Daoy (cell line): Measurements from ENCODE around the gene C1orf226. TPM values are rescaled to one million over a fixed set of nuclear protein-coding genes. Genes with fewer than 3 reads are reported as not detected.
"Not testable (repeated sequence)": the region's sequence is repeated elsewhere in the genome, so short reads cannot be mapped to it uniquely, and the experiment has no call there.

Source experiments
- DNase-seq: peaks from one replicate; pipeline ENCODE4 v3.0.0-alpha.2; 2015; ENCODE audit warnings: low read depth
- total RNA-seq: library from RNA; depleted of rRNA; stranded (reverse); fragments of >200 nt; shearing (Covaris generic); gene quantifications from 2 replicates; pipeline ENCODE4 v1.2.3, GENCODE V29; 2014; rRNA removed

The C1orf226 gene
- total RNA-seq, 1 experiment from 2014 or later = 2.5 TPM

DNA sequence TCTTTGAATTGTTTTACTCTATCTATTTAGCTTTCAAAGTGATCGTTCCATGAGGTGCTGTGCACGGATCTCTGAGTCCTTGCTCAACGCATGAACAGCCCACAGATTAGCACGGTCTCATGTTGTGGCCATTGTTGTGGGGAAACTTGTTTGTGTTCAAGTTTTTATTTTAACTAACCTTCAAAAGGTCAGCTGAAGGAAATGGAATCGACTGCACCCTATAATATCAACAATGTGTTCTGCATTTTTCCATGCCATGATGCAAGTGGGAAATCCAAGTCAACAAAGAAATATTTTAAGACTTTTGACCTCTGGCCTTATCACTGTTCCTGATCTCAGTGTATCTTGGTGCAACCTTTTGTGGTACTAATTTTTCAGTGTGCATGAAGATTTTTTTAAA lies 24.3 kb downstream of the C1orf226 start:
- DNase-seq = no peak

DNA sequence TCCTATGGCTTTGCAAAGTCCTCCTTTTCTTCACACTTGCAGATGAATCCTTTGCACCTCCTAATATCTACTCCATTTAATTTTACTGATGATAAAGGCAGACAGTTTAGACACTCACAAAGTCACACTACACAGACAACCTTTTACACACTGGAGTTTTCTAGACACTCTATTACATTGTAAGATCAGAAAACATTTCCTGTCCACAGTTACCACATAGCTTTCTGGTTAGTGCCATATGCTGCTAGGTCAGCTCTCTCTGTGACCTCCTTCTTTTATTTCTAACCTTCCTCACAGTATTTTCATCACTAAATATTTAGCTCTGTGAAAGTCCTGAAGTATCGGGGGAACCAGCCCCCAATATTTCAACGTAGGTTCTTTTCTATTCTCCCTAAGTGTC lies 25.3 kb downstream of the C1orf226 start:
- no peak for DNase-seq

DNA sequence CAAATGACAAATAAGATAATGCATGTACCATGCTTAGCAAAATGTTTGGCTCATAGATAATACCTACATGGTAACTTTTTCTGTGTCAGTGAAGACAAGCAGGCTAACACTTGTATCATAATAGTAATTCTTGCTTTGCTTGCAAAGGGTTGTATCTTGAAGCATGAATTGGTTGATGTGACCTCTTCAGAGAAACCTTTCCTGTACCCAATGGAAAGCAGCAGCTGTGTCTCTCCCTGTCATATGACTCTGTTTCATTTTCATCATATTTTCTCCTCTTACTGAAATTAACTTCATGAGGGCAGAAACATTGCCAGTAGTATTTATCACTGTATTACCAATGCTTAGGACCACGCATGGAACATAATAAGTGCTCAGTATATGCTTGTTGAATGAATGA lies 26.0 kb downstream of the C1orf226 start:
- DNase-seq = no peak

DNA sequence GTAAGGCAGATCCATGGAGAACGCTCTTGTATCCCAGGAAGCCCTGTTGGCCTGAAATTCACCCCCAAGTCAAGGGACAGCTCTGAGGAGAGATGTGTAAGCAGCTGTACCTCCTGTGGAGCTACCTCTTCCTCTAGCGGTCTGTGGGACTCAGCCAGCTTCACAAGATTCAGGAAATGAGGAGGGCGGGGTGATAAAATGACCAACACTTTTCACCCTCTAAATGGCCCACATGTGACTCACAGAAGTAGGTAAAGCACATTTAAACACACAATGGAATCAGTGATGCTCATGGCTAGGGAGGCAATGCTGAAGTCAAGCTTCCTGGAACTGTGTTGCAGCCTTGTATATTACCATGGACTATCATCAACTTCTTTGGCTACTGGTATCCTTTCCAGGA lies 30.5 kb downstream of the C1orf226 start, which contains the start of gene SH2D1B:
SH2D1B (minus strand) TSS at position 135 of the 400 bp plus-strand sequence; CDS start at position 15, 120 bp downstream.
- peak; percentile 85 for DNase-seq

DNA sequence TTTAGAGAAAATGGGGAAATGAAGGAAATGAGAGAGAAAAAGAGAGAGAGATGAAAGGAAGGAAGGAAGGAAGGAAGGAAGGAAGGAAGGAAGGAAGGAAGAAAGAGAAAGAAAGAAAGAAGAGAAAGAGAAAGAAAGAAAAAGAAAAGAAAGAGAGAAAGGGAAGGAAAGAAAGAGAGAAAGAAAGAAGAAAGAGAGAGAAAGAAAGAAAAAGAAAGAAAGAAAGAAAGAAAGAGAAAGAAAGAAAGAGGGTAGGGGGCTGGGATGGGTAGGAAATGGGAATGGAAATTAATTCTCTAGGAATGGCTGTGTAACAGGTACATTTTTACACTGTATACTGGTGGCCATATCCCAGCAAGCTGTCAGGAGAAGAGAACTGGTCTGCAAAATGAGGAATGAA lies 34.7 kb downstream of the C1orf226 start:
- DNase-seq = no peak

DNA sequence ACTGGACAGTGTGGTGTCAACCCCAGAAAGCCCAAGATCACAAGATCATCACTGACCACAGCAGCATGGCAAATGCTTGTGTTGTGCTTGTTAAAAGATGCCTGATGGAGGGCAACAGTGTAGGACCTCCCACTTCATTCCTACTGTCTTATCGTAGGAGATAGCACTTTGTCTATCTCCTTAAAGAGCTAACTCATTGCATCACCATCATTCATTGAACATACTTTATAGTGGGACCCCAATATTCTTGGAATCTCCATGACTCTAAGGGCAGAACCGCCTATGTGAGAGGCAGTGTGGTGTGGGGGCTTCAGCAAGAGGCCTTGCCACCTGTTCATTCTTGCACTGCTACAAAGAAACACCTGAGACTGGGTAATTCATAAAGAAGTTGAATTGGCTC lies 35.4 kb downstream of the C1orf226 start:
- DNase-seq = no peak

DNA sequence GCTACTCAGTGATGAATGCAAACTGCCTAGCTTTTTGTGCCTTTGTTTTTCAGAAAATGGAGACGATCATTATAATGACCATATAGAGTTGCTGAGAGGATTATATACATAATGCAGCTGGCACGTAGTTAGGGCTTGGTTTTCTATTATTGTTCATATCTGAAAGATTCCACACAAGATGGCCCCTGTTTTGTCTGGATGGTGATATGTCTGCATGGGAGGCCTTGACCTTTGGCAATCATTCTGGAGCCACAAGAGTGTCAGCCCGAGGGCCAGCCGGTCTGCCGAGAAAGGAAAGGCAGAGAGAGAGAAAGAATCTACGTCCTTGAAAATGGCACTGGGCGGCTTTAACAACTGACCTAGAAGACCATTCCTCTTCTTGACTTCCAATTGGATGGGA lies 36.1 kb downstream of the C1orf226 start:
- no peak for DNase-seq

DNA sequence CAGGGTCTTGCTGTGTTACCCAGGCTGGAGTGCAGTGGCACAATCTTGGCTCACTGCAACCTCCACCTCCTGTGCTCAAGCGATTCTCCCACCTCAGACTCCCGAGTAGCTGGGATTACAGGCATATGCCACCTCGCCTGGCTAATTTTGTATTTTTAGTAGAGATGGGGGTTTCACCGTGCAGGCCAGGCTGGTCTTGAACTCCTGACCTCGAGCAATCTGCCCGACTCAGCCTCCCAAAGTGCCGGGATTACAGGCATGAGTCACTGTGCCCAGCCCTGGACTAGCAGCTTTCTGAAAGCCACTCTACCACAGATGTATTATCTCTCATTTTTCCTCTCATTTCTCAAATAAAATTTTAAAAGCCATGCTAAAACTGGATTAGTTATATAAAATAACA lies 37.1 kb downstream of the C1orf226 start:
- DNase-seq = peak; percentile 11

DNA sequence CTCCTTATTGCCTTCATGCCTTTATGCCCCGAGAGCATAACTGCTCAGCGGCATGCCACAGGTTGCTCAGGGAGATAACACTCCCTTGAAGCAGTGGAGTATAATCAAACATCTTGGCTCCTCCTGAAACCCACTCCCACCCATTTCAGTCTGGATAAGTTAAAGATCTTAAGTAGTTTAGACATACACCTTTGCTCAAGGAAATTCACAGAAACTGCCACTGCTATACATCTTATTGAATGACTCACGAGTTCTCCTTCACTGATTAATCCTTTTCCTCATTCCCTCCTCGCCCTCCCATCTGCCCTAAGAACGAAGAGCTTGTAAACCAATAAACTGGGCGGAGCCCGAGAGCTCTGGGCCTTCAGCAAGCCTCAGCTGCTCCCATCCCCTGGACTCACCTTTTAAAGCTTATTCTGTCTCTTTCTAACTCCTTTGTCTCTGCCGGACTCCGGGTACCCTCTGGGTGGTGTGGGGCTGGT lies 38.0 kb downstream of the C1orf226 start:
- DNase-seq = not testable (repeated sequence)

DNA sequence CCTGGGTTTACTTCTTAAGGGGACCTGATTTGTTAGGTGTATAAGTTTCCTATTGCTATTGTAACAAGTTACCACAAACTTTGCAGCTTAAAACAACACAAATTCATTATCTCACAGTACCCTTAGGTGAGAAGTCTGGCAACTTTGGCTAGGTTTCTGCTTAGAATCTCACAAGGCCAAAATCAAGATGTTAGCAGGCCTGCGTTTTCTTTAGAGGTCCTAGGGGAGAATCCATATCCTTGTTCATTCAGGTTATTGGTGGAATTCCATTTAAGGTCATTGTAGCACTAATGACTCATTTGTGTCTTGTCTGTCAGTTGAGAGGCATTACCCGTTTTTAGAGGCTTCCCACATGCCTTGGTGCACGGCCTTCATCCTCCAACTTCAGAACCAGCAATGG lies 38.6 kb downstream of the C1orf226 start:
- no peak for DNase-seq

DNA sequence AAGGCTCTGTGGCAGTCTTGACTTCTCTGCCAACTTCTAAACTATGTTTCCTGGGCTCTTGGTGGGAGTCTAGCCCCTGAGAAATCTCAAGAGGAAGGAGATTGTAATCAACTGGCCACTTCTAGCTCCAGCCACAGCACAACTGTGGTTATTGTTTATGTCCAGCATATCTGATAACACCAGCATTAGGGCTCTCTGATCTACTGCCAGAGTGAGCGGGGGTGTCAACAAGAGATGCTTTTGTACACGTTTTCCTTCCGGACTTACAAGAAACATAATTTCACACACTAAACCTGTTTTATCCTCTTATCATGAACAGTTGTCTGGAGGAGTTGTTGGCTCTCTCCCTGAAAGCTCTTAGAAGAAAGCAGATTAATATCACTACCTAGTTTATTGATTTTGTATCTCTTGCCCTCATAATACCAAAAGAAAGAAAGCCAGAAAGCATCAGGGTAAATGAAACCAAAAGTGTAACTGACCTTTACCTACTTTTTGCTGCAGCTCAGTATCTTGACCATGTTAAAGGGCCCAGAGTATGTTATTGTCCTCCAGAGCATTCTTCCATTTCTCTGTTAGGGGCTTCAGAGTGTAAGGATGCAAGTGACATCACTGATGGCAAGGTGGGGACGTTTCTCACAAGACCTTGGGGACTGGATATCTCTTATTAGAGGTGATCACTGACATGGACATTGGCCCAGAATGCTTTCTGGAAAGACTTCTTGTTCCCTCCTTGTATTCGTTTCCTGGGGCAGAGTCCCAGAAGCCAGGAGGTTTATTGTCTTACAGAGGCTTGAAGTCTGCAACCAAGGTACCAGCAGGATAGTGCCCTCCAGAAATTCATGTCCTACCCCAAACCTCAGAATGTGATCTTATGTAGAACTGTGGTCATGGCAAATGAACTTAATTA lies 40.0 kb downstream of the C1orf226 start:
- DNase-seq = no peak

DNA sequence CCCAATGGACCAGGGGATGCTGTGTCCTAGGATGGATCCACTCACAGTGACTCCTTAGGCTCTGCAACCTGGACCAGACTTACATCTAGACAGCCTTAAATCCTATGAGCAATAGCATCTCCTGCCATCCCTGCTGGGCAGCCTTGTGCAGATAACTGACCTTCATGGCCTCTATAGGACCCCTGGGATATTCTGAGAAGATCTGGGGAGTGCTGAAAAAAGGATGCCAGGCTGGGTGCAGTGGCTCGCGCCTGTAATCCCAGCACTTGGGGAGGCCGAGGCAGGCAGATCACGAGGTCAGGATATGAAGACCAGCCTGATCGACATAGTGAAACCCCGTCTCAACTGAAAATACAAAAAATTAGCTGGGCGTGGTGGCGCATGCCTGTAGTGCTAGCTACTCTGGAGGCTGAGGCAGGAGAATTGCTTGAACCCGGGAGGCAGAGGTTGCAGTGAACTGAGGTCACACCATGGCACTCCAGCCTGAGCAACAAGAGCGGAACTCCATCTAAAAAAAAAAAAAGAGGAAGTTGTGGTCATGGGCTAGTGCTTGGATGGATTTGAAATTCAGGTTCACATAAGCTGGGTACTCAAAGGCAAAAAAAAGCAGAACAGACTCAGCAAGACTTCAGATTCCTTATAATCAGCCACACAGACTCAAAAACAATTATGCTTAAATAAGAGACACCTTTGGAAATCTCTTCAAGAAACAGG lies 41.3 kb downstream of the C1orf226 start:
- no peak for DNase-seq

DNA sequence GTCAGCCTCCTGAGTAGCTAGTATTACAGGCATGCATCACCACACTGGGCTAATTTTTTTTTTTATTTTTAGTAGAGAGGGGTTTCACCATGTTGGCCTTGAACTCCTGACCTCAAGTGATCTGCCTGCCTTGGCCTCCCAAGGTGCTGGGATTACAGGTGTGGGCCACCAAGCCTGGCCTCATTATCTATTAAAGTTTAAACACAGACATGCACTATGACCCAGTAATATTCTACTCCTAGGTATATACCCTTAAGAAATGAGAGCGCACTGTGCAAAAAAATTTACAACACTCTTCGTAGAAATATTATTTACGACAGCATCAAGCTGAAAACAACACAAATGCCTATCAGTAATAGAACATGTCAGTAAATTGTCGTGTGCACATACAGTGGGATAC lies 49.1 kb downstream of the C1orf226 start:
- no peak for DNase-seq

DNA sequence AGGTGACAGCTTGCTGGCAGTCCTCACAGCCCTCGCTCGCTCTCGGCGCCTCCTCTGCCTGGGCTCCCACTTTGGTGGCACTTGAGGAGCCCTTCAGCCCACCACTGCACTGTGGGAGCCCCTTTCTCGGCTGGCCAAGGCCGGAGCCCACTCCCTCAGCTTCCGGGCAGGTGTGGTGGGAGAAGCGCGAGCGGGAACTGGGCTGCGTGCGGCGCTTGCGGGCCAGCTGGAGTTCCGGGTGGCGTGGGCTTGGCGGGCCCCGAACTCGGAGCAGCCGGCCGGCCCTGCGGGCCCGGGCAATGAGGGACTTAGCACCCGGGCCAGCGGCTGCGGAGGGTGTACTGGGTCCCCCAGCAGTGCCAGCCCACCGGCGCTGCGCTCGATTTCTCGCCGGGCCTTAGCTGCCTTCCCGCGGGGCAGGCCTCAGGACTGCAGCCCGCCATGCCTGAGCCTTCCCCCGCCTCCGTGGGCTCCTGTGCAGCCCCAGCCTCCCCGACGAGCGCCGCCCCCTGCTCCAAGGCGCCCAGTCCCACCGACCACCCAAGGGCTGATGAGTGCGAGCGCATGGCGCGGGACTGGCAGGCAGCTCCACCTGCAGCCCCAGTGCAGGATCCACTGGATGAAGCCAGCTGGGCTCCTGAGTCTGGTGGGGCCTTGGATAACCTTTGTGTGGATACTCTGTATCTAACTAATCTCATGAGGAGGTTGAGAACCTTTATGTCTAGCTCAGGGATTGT lies 51.6 kb downstream of the C1orf226 start:
- DNase-seq = not testable (repeated sequence)

Other genes with a start within 250 kb of the C1orf226 start
- gene SPATA46, start 4.9 kb upstream of the C1orf226 start, total RNA-seq = not detected in 2 replicates
- 0.06 and 1.1 TPM in 2 replicates for gene SH2D1B, start 30.4 kb downstream of the C1orf226 start, total RNA-seq
- gene UHMK1, start 116.1 kb downstream of the C1orf226 start, total RNA-seq = 92.7 and 94.6 TPM in 2 replicates
- 237 and 248 TPM in 2 replicates for gene UAP1, start 180.0 kb downstream of the C1orf226 start, total RNA-seq